Liver (tissue), 9 donors: ENCODE results near the gene SOX15. TPM values are rescaled to one million over a fixed set of nuclear protein-coding genes. Genes with fewer than 3 reads are reported as not detected.

ENCODE experiments used
- DNase-seq: peaks from one replicate; pipeline ENCODE4 v3.0.0-alpha.2; 2017; ENCODE audit warnings: low spot score
- H3K27ac ChIP-seq, 2 donors: one replicate each; pipeline ENCODE4 v1.7.0; 2013; ENCODE audit warnings: inconsistent platforms in 2 of 2, low read length in 2 of 2, control low read depth in 1 of 2, low read depth in 1 of 2, mild to moderate bottlenecking in 1 of 2
- H3K27me3 ChIP-seq, 4 donors: one replicate each; pipeline versions ENCODE4 v1.6.1 to v1.7.0; 2013; ENCODE audit warnings: low read length in 3 of 4, inconsistent platforms in 1 of 4, mild to moderate bottlenecking in 1 of 4, moderate library complexity in 1 of 4; ENCODE audit not compliant: control insufficient read depth in 4 of 4, insufficient read depth in 4 of 4
- H3K36me3 ChIP-seq, 4 donors: one replicate each; pipeline versions ENCODE4 v1.6.1 to v1.7.0; 2013; ENCODE audit warnings: low read length in 3 of 4, mild to moderate bottlenecking in 3 of 4, low read depth in 1 of 4, moderate library complexity in 1 of 4; ENCODE audit not compliant: control insufficient read depth in 4 of 4, insufficient read depth in 3 of 4
- H3K4me1 ChIP-seq, 4 donors: one replicate each; pipeline versions ENCODE4 v1.6.1 to v1.7.0; 2013; ENCODE audit warnings: low read length in 3 of 4, mild to moderate bottlenecking in 3 of 4, moderate library complexity in 1 of 4; ENCODE audit not compliant: control insufficient read depth in 4 of 4, insufficient read depth in 4 of 4
- H3K4me3 ChIP-seq, 3 donors: one replicate each; pipeline versions ENCODE4 v1.6.1 to v1.7.0; 2013; ENCODE audit warnings: low read length in 3 of 3, control low read depth in 1 of 3, low read depth in 1 of 3, mild to moderate bottlenecking in 1 of 3
- H3K9ac ChIP-seq, 2 donors: one replicate each; pipeline ENCODE4 v1.7.0; 2013; ENCODE audit warnings: low read length in 2 of 2, mild to moderate bottlenecking in 2 of 2, moderate library complexity in 2 of 2, control low read depth in 1 of 2, low read depth in 1 of 2
- H3K9me3 ChIP-seq, 4 donors: one replicate each; pipeline versions ENCODE4 v1.6.1 to v1.7.0; 2013; ENCODE audit warnings: low read length in 3 of 4; ENCODE audit not compliant: control insufficient read depth in 4 of 4
- ATF3 ChIP-seq: IDR thresholded peaks from 2 replicates; pipeline ENCODE4 v1.6.1; 2016; ENCODE audit warnings: antibody characterized with exemption
- CTCF ChIP-seq: fragments of 150-350 bp; IDR thresholded peaks from 2 replicates; pipeline ENCODE4 v1.5.1; 2017; ENCODE audit warnings: improper control_type of control experiment, low read depth, low read length; ENCODE audit not compliant: missing input control
- EGR1 ChIP-seq, 2 donors: IDR thresholded peaks; 2 replicates each; pipeline ENCODE4 v1.6.1; 2016 to 2018; ENCODE audit warnings: antibody characterized with exemption in 2 of 2, low read depth in 2 of 2
- FOXA1 ChIP-seq: IDR thresholded peaks from 2 replicates; pipeline ENCODE4 v1.6.1; 2016; ENCODE audit warnings: antibody characterized with exemption
- FOXA2 ChIP-seq: IDR thresholded peaks from 2 replicates; pipeline ENCODE4 v1.6.1; 2016; ENCODE audit warnings: antibody characterized with exemption
- GABPA ChIP-seq, 2 donors: IDR thresholded peaks in 1 of 2; conservative IDR thresholded peaks in 1 of 2; 2 replicates each; pipeline ENCODE4 v1.6.1; 2016; ENCODE audit warnings: antibody characterized with exemption in 2 of 2, mild to moderate bottlenecking in 1 of 2, moderate library complexity in 1 of 2
- HNF4A ChIP-seq, 2 donors: conservative IDR thresholded peaks; 2 replicates each; pipeline ENCODE4 v1.6.1; 2016; ENCODE audit warnings: antibody characterized with exemption in 2 of 2, mild to moderate bottlenecking in 2 of 2
- HNF4G ChIP-seq: IDR thresholded peaks from 2 replicates; pipeline ENCODE4 v1.6.1; 2016; ENCODE audit warnings: antibody characterized with exemption
- JUND ChIP-seq, 2 donors: IDR thresholded peaks; 2 replicates each; pipeline ENCODE4 v1.6.1; 2016; ENCODE audit warnings: antibody characterized with exemption in 2 of 2
- MAX ChIP-seq: IDR thresholded peaks from 2 replicates; pipeline ENCODE4 v1.6.1; 2016; ENCODE audit warnings: antibody characterized with exemption
- NR2F2 ChIP-seq: IDR thresholded peaks from 2 replicates; pipeline ENCODE4 v1.6.1; 2016; ENCODE audit warnings: antibody characterized with exemption
- RAD21 ChIP-seq, 2 donors: IDR thresholded peaks; 2 replicates each; pipeline ENCODE4 v1.6.1; 2016; ENCODE audit warnings: antibody characterized with exemption in 2 of 2, mild to moderate bottlenecking in 2 of 2
- REST ChIP-seq: IDR thresholded peaks from 2 replicates; pipeline ENCODE4 v1.6.1; 2016; ENCODE audit warnings: antibody characterized with exemption, mild to moderate bottlenecking
- RXRA ChIP-seq, 2 donors: IDR thresholded peaks; 2 replicates each; pipeline ENCODE4 v1.6.1; 2017 to 2018; ENCODE audit warnings: antibody characterized with exemption in 2 of 2, mild to moderate bottlenecking in 1 of 2
- SP1 ChIP-seq: IDR thresholded peaks from 2 replicates; pipeline ENCODE4 v1.6.1; 2018; ENCODE audit warnings: antibody characterized with exemption, mild to moderate bottlenecking
- TAF1 ChIP-seq: conservative IDR thresholded peaks from 2 replicates; pipeline ENCODE4 v1.6.1; 2016; ENCODE audit warnings: antibody characterized with exemption, mild to moderate bottlenecking
- YY1 ChIP-seq: IDR thresholded peaks from 2 replicates; pipeline ENCODE4 v1.6.1; 2016; ENCODE audit warnings: antibody characterized with exemption, mild to moderate bottlenecking
- ZBTB33 ChIP-seq: IDR thresholded peaks from 2 replicates; pipeline ENCODE4 v1.6.1; 2016; ENCODE audit warnings: antibody characterized with exemption
- WGBS: extraction: QIAGEN DNeasy Blood & Tissue Kit; methylation state at CpG from one replicate; pipeline ENCODE4 v1.1.7; 2013; 5-methylcytosine and 5-hydroxymethylcytosine counted together
- polyA plus RNA-seq, 2 donors: library from polyadenylated mRNA; stranded (reverse) in 1 of 2; unstranded in 1 of 2; fragments of 200-250 nt in 1 of 2; fragments of >200 nt in 1 of 2; fragmentation: Nextera tagmentation in 1 of 2; extraction: Ambion mirVana in 1 of 2; gene quantifications; one replicate each; pipeline versions ENCODE4 v1.2.1 to v1.2.3, GENCODE V29; 2013 to 2015
- total RNA-seq, 2 donors: library from RNA; depleted of rRNA; stranded (reverse); fragments of >200 nt; gene quantifications; one replicate each; pipeline ENCODE4 v1.2.3, GENCODE V29; 2014
- donor health status: healthy.
- donor health status: healthy.
- donor health status: healthy.
- donor health status: healthy.
- donor health status: healthy.

The SOX15 gene
- total and polyA plus RNA-seq, 4 donors = 0.06 to 0.33 (median 0.17) TPM; not detected in 1

GRCh38 chr17:7557775-7558543, 31.9 kb downstream of the SOX15 start:
- H3K4me3 ChIP-seq = peak overlapping the region in 2 of 3 donors; percentile 0 to 31
- no peaks in the 10 kb centered on the region for H3K27me3 ChIP-seq
- H3K27ac ChIP-seq = peak overlapping the region; percentile 79 to 94
- H3K9ac ChIP-seq = peak overlapping the region in 1 of 2 donors; percentile 76
- H3K36me3 ChIP-seq = no peaks in the 10 kb centered on the region
- TF ChIP-seq YY1 = no peak
- TF ChIP-seq FOXA2 = no peak
- TF ChIP-seq HNF4G = no peak
- TF ChIP-seq NR2F2 = peak; percentile 88
- TF ChIP-seq MAX = no peak
- TF ChIP-seq REST = no peak
- no peak for TF ChIP-seq JUND (IDR thresholded peaks at IDR 0.05)
- TF ChIP-seq RAD21 (IDR thresholded peaks at IDR 0.05) = peak; percentile 13 to 35
- peak; percentile 56 for TF ChIP-seq SP1
- no peak for TF ChIP-seq EGR1 (IDR thresholded peaks at IDR 0.05; ENCODE audit: low read depth in 2 of 2)
- no peak for TF ChIP-seq CTCF
- peak; percentile 38 for TF ChIP-seq TAF1
- TF ChIP-seq RXRA (IDR thresholded peaks at IDR 0.05) = peak; percentile 22 to 63
- TF ChIP-seq FOXA1 = no peak
- TF ChIP-seq ZBTB33 = no peak
- TF ChIP-seq GABPA (IDR thresholded peaks at IDR 0.05 in 1 of 2, conservative IDR thresholded peaks at IDR 0.05 in 1 of 2) = peak; percentile 18 to 55
- TF ChIP-seq ATF3 = no peak
- TF ChIP-seq HNF4A (conservative IDR thresholded peaks at IDR 0.05) = no peak
- WGBS = 14% methylated on average over 21 of the region's 21 CpGs
- peaks cover 10 to 49% (median 35%) of the 10 kb centered on the region in 4 donors for H3K4me1 ChIP-seq
- DNase-seq = no peak
- no peaks in the 10 kb centered on the region for H3K9me3 ChIP-seq
